H1 (cell line): Measurements from ENCODE around the gene DENND4C. TPM values are rescaled to one million over a fixed set of nuclear protein-coding genes. Genes with fewer than 3 reads are reported as not detected.

Experiments
- CTCF ChIA-PET: fragments of 300-600 bp; sonication (Branson Sonifier 250); formaldehyde crosslinking; loops from one replicate; lab custom pipeline; 2021; ENCODE audit not compliant: partially characterized antibody; lab: Charles Lee
- POLR2A ChIA-PET: fragments of 300-600 bp; sonication (Branson Sonifier 250); formaldehyde crosslinking; loops from one replicate; lab custom pipeline; 2021; ENCODE audit warnings: inconsistent platforms; ENCODE audit not compliant: partially characterized antibody; lab: Charles Lee
- DNase-seq, 2 experiments: peaks; one replicate each; pipeline versions ENCODE4 v3.0.0 to v3.0.0-alpha.2; 2010 to 2022; ENCODE audit warnings: low spot score in 2 of 2, low read depth in 1 of 2, mixed read lengths in 1 of 2
- FAIRE-seq: peaks from 2 replicates; lab custom pipeline; 2011; peaks lifted over from hg19 to GRCh38; lab: Jason Lieb, UNC
- H2AFZ ChIP-seq: 2 replicates; pipeline ENCODE4 v1.8.1; 2012; ENCODE audit warnings: low read length, inconsistent platforms
- H2AK5ac ChIP-seq: 2 replicates; pipeline ENCODE4 v1.6.1; 2013; ENCODE audit warnings: low read depth, low read length
- H2BK120ac ChIP-seq: replicated peaks from 2 replicates; pipeline ENCODE3; 2013; ENCODE audit warnings: low read depth, low read length, inconsistent platforms
- H2BK12ac ChIP-seq: 2 replicates; pipeline ENCODE4 v1.6.1; 2013; ENCODE audit warnings: low read depth, low read length
- H2BK15ac ChIP-seq: 2 replicates; pipeline ENCODE4 v1.6.1; 2013; ENCODE audit warnings: low read length
- H2BK20ac ChIP-seq: 2 replicates; pipeline ENCODE4 v1.6.1; 2013; ENCODE audit warnings: low read length
- H2BK5ac ChIP-seq: 2 replicates; pipeline ENCODE4 v1.6.1; 2013; ENCODE audit warnings: low read depth, low read length
- H3K14ac ChIP-seq: 2 replicates; pipeline ENCODE4 v1.6.1; 2013; ENCODE audit warnings: inconsistent platforms; ENCODE audit not compliant: insufficient read length
- H3K18ac ChIP-seq: 2 replicates; pipeline ENCODE4 v1.6.1; 2013; ENCODE audit warnings: low read length; ENCODE audit errors: extremely low read depth
- H3K23ac ChIP-seq: 2 replicates; pipeline ENCODE4 v1.6.1; 2013; ENCODE audit warnings: inconsistent platforms; ENCODE audit not compliant: insufficient read length
- H3K23me2 ChIP-seq: 2 replicates; pipeline ENCODE4 v1.6.1; 2013; ENCODE audit warnings: low read depth, low read length
- H3K27ac ChIP-seq: 2 replicates; pipeline ENCODE4 v1.6.1; 2011; ENCODE audit warnings: low read depth, low read length, inconsistent platforms
- H3K27me3 ChIP-seq, 4 experiments: replicated peaks in 1 of 4; 1 replicate in 1 of 4; 2 replicates in 3 of 4; pipeline versions ENCODE4 v1.6.1 to v1.8.1; 2011 to 2013; ENCODE audit warnings: low read length in 3 of 4, mild to moderate bottlenecking in 3 of 4, inconsistent platforms in 2 of 4, mixed read lengths in 2 of 4, moderate library complexity in 1 of 4; ENCODE audit not compliant: control insufficient read depth in 3 of 4, insufficient read depth in 3 of 4; ENCODE audit errors: extremely low read depth in 1 of 4
- H3K36me3 ChIP-seq, 4 experiments: 2 replicates each; pipeline versions ENCODE4 v1.6.1 to v1.8.1; 2011 to 2013; ENCODE audit warnings: mild to moderate bottlenecking in 4 of 4, low read length in 3 of 4, moderate library complexity in 2 of 4, control low read depth in 1 of 4, inconsistent platforms in 1 of 4; ENCODE audit not compliant: insufficient read depth in 4 of 4, control insufficient read depth in 2 of 4
- H3K4ac ChIP-seq: replicated peaks from 2 replicates; pipeline ENCODE3; 2013; ENCODE audit warnings: low read length, low read depth, mixed read lengths, inconsistent platforms; ENCODE audit not compliant: insufficient read length
- H3K4me1 ChIP-seq, 4 experiments: replicated peaks in 1 of 4; 1 replicate in 1 of 4; 2 replicates in 3 of 4; pipeline versions ENCODE4 v1.6.1 to v1.8.1; 2011 to 2013; ENCODE audit warnings: low read length in 3 of 4, inconsistent platforms in 2 of 4, mixed read lengths in 1 of 4; ENCODE audit not compliant: insufficient read depth in 4 of 4, control insufficient read depth in 3 of 4
- H3K4me2 ChIP-seq, 2 experiments: 2 replicates each; pipeline versions ENCODE4 v1.6.1 to v1.8.1; 2011 to 2013; ENCODE audit warnings: low read depth in 2 of 2, low read length in 2 of 2, control low read depth in 1 of 2, inconsistent platforms in 1 of 2, mild to moderate bottlenecking in 1 of 2; ENCODE audit not compliant: insufficient read depth in 1 of 2
- H3K4me3 ChIP-seq, 4 experiments: fragments of 200-600, 300-600 bp in 1 of 4; sonication (generic), shearing (Covaris generic), sonication (Bioruptor Twin) in 1 of 4; 2 replicates each; pipeline versions ENCODE4 v1.5.1 to v1.8.1; 2011 to 2016; ENCODE audit warnings: low read length in 4 of 4, low read depth in 3 of 4, control low read depth in 2 of 4, inconsistent platforms in 2 of 4, mild to moderate bottlenecking in 2 of 4, mixed read lengths in 1 of 4, moderate library complexity in 1 of 4; ENCODE audit not compliant: insufficient read depth in 2 of 4; ENCODE audit errors: extremely low read depth in 1 of 4
- H3K56ac ChIP-seq: replicated peaks from 2 replicates; pipeline ENCODE3; 2013; ENCODE audit warnings: low read depth, mild to moderate bottlenecking, mixed read lengths, low read length, inconsistent platforms; ENCODE audit not compliant: insufficient read length
- H3K79me1 ChIP-seq: 2 replicates; pipeline ENCODE4 v1.6.1; 2013; ENCODE audit warnings: low read depth, low read length, control low read depth
- H3K79me2 ChIP-seq, 2 experiments: 2 replicates each; pipeline versions ENCODE4 v1.6.1 to v1.8.1; 2012 to 2013; ENCODE audit warnings: low read length in 2 of 2, mild to moderate bottlenecking in 2 of 2, inconsistent platforms in 1 of 2; ENCODE audit not compliant: insufficient read depth in 2 of 2, control insufficient read depth in 1 of 2
- H3K9ac ChIP-seq, 4 experiments: replicated peaks in 1 of 4; 1 replicate in 1 of 4; 2 replicates in 3 of 4; pipeline versions ENCODE4 v1.6.1 to v1.8.1; 2011 to 2013; ENCODE audit warnings: low read depth in 3 of 4, low read length in 3 of 4, control low read depth in 2 of 4, mild to moderate bottlenecking in 2 of 4, moderate library complexity in 2 of 4, inconsistent platforms in 1 of 4; ENCODE audit errors: extremely low read depth in 1 of 4
- H3K9me3 ChIP-seq, 2 experiments: 2 replicates each; pipeline versions ENCODE4 v1.6.1 to v1.8.1; 2012 to 2013; ENCODE audit warnings: mild to moderate bottlenecking in 2 of 2, moderate library complexity in 2 of 2, control low read depth in 1 of 2, inconsistent platforms in 1 of 2, low read depth in 1 of 2, low read length in 1 of 2, mixed read lengths in 1 of 2; ENCODE audit not compliant: insufficient read depth in 2 of 2
- H4K20me1 ChIP-seq, 2 experiments: replicated peaks in 1 of 2; 2 replicates each; pipeline versions ENCODE3 to v1.8.1; 2011 to 2013; ENCODE audit warnings: inconsistent platforms in 2 of 2, low read length in 2 of 2, mild to moderate bottlenecking in 1 of 2; ENCODE audit not compliant: insufficient read depth in 2 of 2, control insufficient read depth in 1 of 2
- H4K5ac ChIP-seq: 2 replicates; pipeline ENCODE4 v1.6.1; 2013; ENCODE audit warnings: low read length, low read depth, mixed read lengths, inconsistent platforms; ENCODE audit not compliant: insufficient read length
- H4K8ac ChIP-seq: 2 replicates; pipeline ENCODE4 v1.8.0; 2013; ENCODE audit warnings: mild to moderate bottlenecking, moderate library complexity, low read length, inconsistent platforms; ENCODE audit not compliant: insufficient read depth; ENCODE audit errors: extremely low read depth
- H4K91ac ChIP-seq: replicated peaks from 2 replicates; pipeline ENCODE3; 2013; ENCODE audit warnings: low read length, mixed read lengths, inconsistent platforms; ENCODE audit not compliant: insufficient read length
- BRCA1 ChIP-seq: IDR thresholded peaks from 2 replicates; pipeline ENCODE4 v1.6.1; 2012; ENCODE audit warnings: low read depth, low read length, improper control_type of control experiment
- CHD1 ChIP-seq: IDR thresholded peaks from 2 replicates; pipeline ENCODE4 v1.6.1; 2012; ENCODE audit warnings: low read depth, low read length, improper control_type of control experiment
- CTBP2 ChIP-seq: IDR thresholded peaks from 2 replicates; pipeline ENCODE4 v1.7.0; 2011; ENCODE audit warnings: borderline replicate concordance, mild to moderate bottlenecking, moderate library complexity, mixed read lengths, low read length; ENCODE audit not compliant: insufficient read depth, insufficient read length
- EP300 ChIP-seq, 2 experiments: IDR thresholded peaks; 1 replicate in 1 of 2; 2 replicates in 1 of 2; pipeline ENCODE4 v1.6.1; 2011 to 2012; ENCODE audit warnings: low read depth in 2 of 2, low read length in 2 of 2, mild to moderate bottlenecking in 2 of 2, borderline replicate concordance in 1 of 2, inconsistent platforms in 1 of 2, moderate library complexity in 1 of 2
- FOSL1 ChIP-seq: IDR thresholded peaks from 2 replicates; pipeline ENCODE4 v1.6.1; 2011; ENCODE audit warnings: mild to moderate bottlenecking, low read depth, low read length, moderate library complexity; ENCODE audit not compliant: insufficient read depth
- JUND ChIP-seq: IDR thresholded peaks from 2 replicates; pipeline ENCODE4 v1.6.1; 2011; ENCODE audit warnings: mild to moderate bottlenecking, improper control_type of control experiment, low read length
- PHF8 ChIP-seq: fragments of 200-600 bp; sonication (generic); conservative IDR thresholded peaks from 2 replicates; pipeline ENCODE4 v1.7.1; 2012; ENCODE audit warnings: low read depth, mild to moderate bottlenecking, inconsistent platforms, low read length, moderate library complexity
- POU5F1 ChIP-seq: IDR thresholded peaks from 2 replicates; pipeline ENCODE4 v1.6.1; 2011; ENCODE audit warnings: low read depth, mild to moderate bottlenecking, low read length, moderate library complexity
- RBBP5 ChIP-seq: IDR thresholded peaks from 2 replicates; pipeline ENCODE4 v1.7.1; 2012; ENCODE audit warnings: low read depth, mild to moderate bottlenecking, inconsistent platforms, low read length, moderate library complexity, borderline replicate concordance
- RFX5 ChIP-seq: IDR thresholded peaks from 2 replicates; pipeline ENCODE4 v1.6.1; 2011; ENCODE audit warnings: low read depth, low read length, improper control_type of control experiment, borderline replicate concordance
- SIN3A ChIP-seq, 2 experiments: IDR thresholded peaks in 1 of 2; conservative IDR thresholded peaks in 1 of 2; 2 replicates each; pipeline ENCODE4 v1.6.1; 2011 to 2012; ENCODE audit warnings: low read length in 2 of 2, improper control_type of control experiment in 1 of 2, low read depth in 1 of 2, mild to moderate bottlenecking in 1 of 2
- SP1 ChIP-seq: IDR thresholded peaks from 2 replicates; pipeline ENCODE4 v1.6.1; 2011; ENCODE audit warnings: low read depth, low read length
- SP4 ChIP-seq: IDR thresholded peaks from 2 replicates; pipeline ENCODE4 v1.6.1; 2012; ENCODE audit warnings: low read length, inconsistent platforms
- SUZ12 ChIP-seq: fragments of 200-600 bp; sonication (generic); IDR thresholded peaks from 2 replicates; pipeline ENCODE4 v1.6.1; 2012; ENCODE audit warnings: mild to moderate bottlenecking, inconsistent platforms, low read length, moderate library complexity, mixed read lengths
- TAF1 ChIP-seq: IDR thresholded peaks from 2 replicates; pipeline ENCODE4 v1.6.1; 2011; ENCODE audit warnings: mild to moderate bottlenecking, low read depth, low read length
- WGBS, 2 experiments: shearing (Covaris generic) in 1 of 2; methylation state at CpG; one replicate each; pipeline versions ENCODE4 v1.1.6 to v1.1.7; 2013 to 2015; ENCODE audit warnings: low lambda C conversion rate in 2 of 2, mixed read lengths in 2 of 2, inconsistent platforms in 1 of 2, low coverage in 1 of 2, missing lambda C conversion rate in 1 of 2; ENCODE audit not compliant: insufficient replicate concordance in 2 of 2, insufficient coverage in 1 of 2, insufficient read length in 1 of 2; ENCODE audit errors: extremely low coverage in 1 of 2, missing lambda C conversion rate in 1 of 2; 5-methylcytosine and 5-hydroxymethylcytosine counted together
- polyA plus RNA-seq, 7 experiments: library from polyadenylated mRNA; depleted of rRNA in 3 of 7; stranded (reverse) in 5 of 7; unstranded in 2 of 7; fragments of >200 nt in 5 of 7; fragments of 200-250 nt in 2 of 7; gene quantifications; 1 replicate in 5 of 7; 2 replicates in 1 of 7; 4 replicates in 1 of 7; pipeline versions ENCODE4 v1.2.1 to v1.2.3, GENCODE V29; 2011 to 2013; ENCODE audit warnings: missing spikeins in 2 of 7, mixed read lengths in 2 of 7
- total RNA-seq: library from RNA; stranded (reverse); fragmentation: NEBNext Ultra II Directional; extraction: Animal tissue kit (Norgen Biotek cat#: 25700); gene quantifications from 2 replicates; pipeline ENCODE4 v1.2.1, GENCODE V29; 2021

The DENND4C gene
- total and polyA plus RNA-seq, 2 of the 8 experiments (the other 6 are each of a cell fraction or from before 2014, with no cell fraction given): 6.9 to 18.9 TPM

GRCh38 chr9:19198406-19198805, 32.1 kb upstream of the DENND4C start:
- Histone ChIP-seq H3K23me2 (no peaks in the 10 kb centered on the region), H2BK15ac (no peak overlapping the region), H2BK5ac (no peak overlapping the region), H4K20me1 (no peaks in the 10 kb centered on the region), H2AFZ (no peak overlapping the region), H2AK5ac (no peak overlapping the region), H3K79me1 (no peaks in the 10 kb centered on the region), H3K4me1 (no peaks in the 10 kb centered on the region), H3K56ac (no peak overlapping the region), H2BK12ac (no peak overlapping the region), H4K8ac (no peak overlapping the region), H3K18ac (no peak overlapping the region), H2BK120ac (no peak overlapping the region), H4K5ac (no peak overlapping the region), H3K4me3 (no peak overlapping the region), H3K36me3 (no peaks in the 10 kb centered on the region), H3K27ac (no peak overlapping the region), H3K4me2 (no peak overlapping the region), H2BK20ac (no peak overlapping the region), H3K23ac (no peak overlapping the region), H3K14ac (no peak overlapping the region), H3K9ac (no peak overlapping the region), H3K27me3 (no peaks in the 10 kb centered on the region), H3K79me2 (no peaks in the 10 kb centered on the region), H4K91ac (no peak overlapping the region), H3K4ac (no peak overlapping the region), H3K9me3 (no peaks in the 10 kb centered on the region)
- POLR2A ChIA-PET: interaction anchor here (0.7 kb wide), 1 partner anchor 153 kb away, joined by 3 read pairs; no protein-coding TSS in a partner anchor
- no peak for DNase-seq
- no peak for FAIRE-seq
- CTCF ChIA-PET: interaction anchor here (0.6 to 1.9 kb wide), 4 partner anchors 25 to 378 kb away, joined by 3 to 4 read pairs (median 4); no protein-coding TSS in a partner anchor
- WGBS, 2 experiments: 93% methylated on average over 1 of the region's 1 CpG; no CpG with 5 or more reads in 1 of the 2 experiments
- TF ChIP-seq RFX5 (no peak), SIN3A (conservative IDR thresholded peaks at IDR 0.05 in 1 of 2, IDR thresholded peaks at IDR 0.05 in 1 of 2; ENCODE audit: low read depth in 1 of 2, low read length in 2 of 2) (no peak), RBBP5 (no peak), CHD1 (no peak), SP4 (no peak), EP300 (IDR thresholded peaks at IDR 0.05; ENCODE audit: borderline replicate concordance in 1 of 2, low read depth in 2 of 2, low read length in 2 of 2) (no peak), SUZ12 (no peak), CTBP2 (no peak), FOSL1 (no peak), BRCA1 (no peak), SP1 (no peak), PHF8 (no peak), TAF1 (no peak), POU5F1 (no peak), JUND (no peak)
